OCI-LY3 (cell line): ENCODE measurements around the gene TCP11L1.

Experiments
- H2AFZ ChIP-seq: fragments of 200-600, 300-600 bp; shearing (Covaris generic); 2 replicates; pipeline ENCODE4 v1.6.0; 2014; ENCODE audit warnings: antibody characterized with exemption, low read depth, low read length
- H3K27ac ChIP-seq: fragments of 200-600, 300-600 bp; sonication (generic); 2 replicates; pipeline ENCODE4 v1.5.1; 2014; ENCODE audit warnings: mild to moderate bottlenecking, low read length, moderate library complexity, mixed read lengths
- H3K27me3 ChIP-seq: fragments of 200-600, 300-600 bp; sonication (generic); 2 replicates; pipeline ENCODE4 v1.6.1; 2014; ENCODE audit warnings: low read depth, low read length, mixed read lengths
- H3K36me3 ChIP-seq: fragments of 200-600, 300-600 bp; sonication (generic); replicated peaks from 2 replicates; pipeline ENCODE3; 2014; ENCODE audit warnings: low read depth, low read length, mixed read lengths
- H3K4me1 ChIP-seq: fragments of 300-600, 200-600 bp; sonication (generic); 2 replicates; pipeline ENCODE4 v1.6.1; 2014; ENCODE audit warnings: low read length, mixed read lengths
- H3K4me2 ChIP-seq: fragments of 200-600, 300-600 bp; sonication (generic); 2 replicates; pipeline ENCODE4 v1.6.1; 2014; ENCODE audit warnings: low read length, mixed read lengths
- H3K4me3 ChIP-seq: fragments of 300-600, 200-600 bp; sonication (generic); 2 replicates; pipeline ENCODE4 v1.5.1; 2014; ENCODE audit warnings: antibody characterized with exemption, mild to moderate bottlenecking, low read length, moderate library complexity
- H3K79me2 ChIP-seq: fragments of 300-600, 200-600 bp; shearing (Covaris generic); 2 replicates; pipeline ENCODE4 v1.6.1; 2014; ENCODE audit warnings: mild to moderate bottlenecking, low read length, mixed read lengths
- H3K9ac ChIP-seq: fragments of 300-600, 200-600 bp; shearing (Covaris generic); 2 replicates; pipeline ENCODE4 v1.6.0; 2014; ENCODE audit warnings: mild to moderate bottlenecking, low read length, moderate library complexity
- H3K9me3 ChIP-seq: fragments of 200-600, 300-600 bp; shearing (Covaris generic); 2 replicates; pipeline ENCODE4 v1.6.1; 2014; ENCODE audit warnings: low read length, mixed read lengths; ENCODE audit not compliant: insufficient read depth
- H4K20me1 ChIP-seq: fragments of 200-600, 300-600 bp; sonication (generic); 2 replicates; pipeline ENCODE4 v1.6.1; 2016; ENCODE audit warnings: low read length, mixed read lengths; ENCODE audit not compliant: insufficient read depth
- CTCF ChIP-seq: fragments of 200-600, 300-600 bp; sonication (generic); IDR thresholded peaks from 2 replicates; pipeline ENCODE4 v1.5.1; 2014; ENCODE audit warnings: antibody characterized with exemption, low read length, low read depth
- EZH2phosphoT487 ChIP-seq: fragments of 200-600 bp; shearing (Covaris generic); IDR thresholded peaks from 2 replicates; pipeline ENCODE4 v1.6.1; 2018; ENCODE audit warnings: antibody characterized with exemption, mixed run types, low read depth

The TCP11L1 gene

GRCh38 chr11:33039274-33040032 is at the start of gene TCP11L1:
Gene TCP11L1 (plus strand): TSS chr11:33039572. CDS start chr11:33043774, 4,202 bp downstream.
- Histone ChIP-seq H3K27ac (peak within 1 kb of the TSS; percentile 78), H3K4me2 (peak within 1 kb of the TSS; percentile 93), H3K79me2 (no peaks in the 10 kb centered on the region; the same call in 1 of the 2 replicates), H3K9me3 (no peaks in the 10 kb centered on the region), H3K9ac (peak within 1 kb of the TSS; percentile 88), H3K4me3 (peak within 1 kb of the TSS; percentile 88), H4K20me1 (no peaks in the 10 kb centered on the region), H3K36me3 (peaks cover 7% of the 10 kb centered on the region), H3K27me3 (no peaks in the 10 kb centered on the region; the same call in 1 of the 2 replicates), H2AFZ (peak within 1 kb of the TSS; percentile 90), H3K4me1 (peaks cover 11% of the 10 kb centered on the region)
- no peak for TF ChIP-seq CTCF
- TF ChIP-seq EZH2phosphoT487 = no peak

GRCh38 chr11:32990481-32990880 is 48.9 kb upstream of the TCP11L1 start:
- H2AFZ ChIP-seq = no peak overlapping the region
- H3K4me2 ChIP-seq = no peak overlapping the region
- peaks cover 7% of the 10 kb centered on the region; the same call in 1 of the 2 replicates for H3K9me3 ChIP-seq
- no peaks in the 10 kb centered on the region for H4K20me1 ChIP-seq
- H3K4me3 ChIP-seq = no peak overlapping the region
- no peaks in the 10 kb centered on the region for H3K4me1 ChIP-seq
- H3K36me3 ChIP-seq = peaks cover 3% of the 10 kb centered on the region
- H3K27ac ChIP-seq = no peak overlapping the region
- no peak overlapping the region for H3K9ac ChIP-seq
- no peaks in the 10 kb centered on the region for H3K79me2 ChIP-seq
- H3K27me3 ChIP-seq = no peaks in the 10 kb centered on the region
- no peak for TF ChIP-seq EZH2phosphoT487
- TF ChIP-seq CTCF = no peak

- Histone ChIP-seq H2AFZ (no peak overlapping the region), H3K4me1 (no peaks in the 10 kb centered on the region)
- TF ChIP-seq EZH2phosphoT487 (no peak), CTCF (no peak)
Measured at GRCh38 chr11:32991427-32991826, 47.9 kb upstream of the TCP11L1 start.

GRCh38 chr11:32991898-32992297 is 47.5 kb upstream of the TCP11L1 start:
- Histone ChIP-seq H3K4me3 (no peak overlapping the region), H4K20me1 (no peaks in the 10 kb centered on the region), H3K27me3 (0 out of 2 replicates have a peak, but pooled peaks cover 10% of the 10 kb centered on the region), H3K79me2 (no peaks in the 10 kb centered on the region), H3K4me2 (no peak overlapping the region), H3K9ac (no peak overlapping the region), H3K9me3 (peaks cover 7% of the 10 kb centered on the region; the same call in 1 of the 2 replicates), H3K36me3 (peaks cover 3% of the 10 kb centered on the region), H3K27ac (no peak overlapping the region), H2AFZ (no peak overlapping the region), H3K4me1 (no peaks in the 10 kb centered on the region)
- TF ChIP-seq EZH2phosphoT487 (no peak), CTCF (no peak)

More at GRCh38 chr11:32991427-32991826, 47.9 kb upstream of the TCP11L1 start:
- no peak overlapping the region for H3K9ac ChIP-seq
- H3K36me3 ChIP-seq = peaks cover 3% of the 10 kb centered on the region
- peaks cover 7% of the 10 kb centered on the region; the same call in 1 of the 2 replicates for H3K9me3 ChIP-seq
- no peaks in the 10 kb centered on the region for H4K20me1 ChIP-seq
- 0 out of 2 replicates have a peak, but pooled peaks cover 5% of the 10 kb centered on the region for H3K27me3 ChIP-seq
- H3K79me2 ChIP-seq = no peaks in the 10 kb centered on the region
- no peak overlapping the region for H3K4me2 ChIP-seq
- no peak overlapping the region for H3K27ac ChIP-seq
- no peak overlapping the region for H3K4me3 ChIP-seq
